NCI-H1417 (cell line): ENCODE data around the gene LCN2.
A peak's percentile ranks its signal among the peaks of the same experiment; 100 is the strongest.

ENCODE experiments used
- DNase-seq, 3 experiments: peaks; one replicate each; lab custom pipeline; 2025; lab: John Stamatoyannopoulos, UW

LCN2 gene

GRCh38 chr9:128115187-128116103, 33.8 kb upstream of the LCN2 start:
- no peak for DNase-seq

GRCh38 chr9:128116104-128117083, 32.9 kb upstream of the LCN2 start:
- DNase-seq: no peak

GRCh38 chr9:128117613-128118471, 31.4 kb upstream of the LCN2 start:
- peak; percentile 83 to 94 (median 90) for DNase-seq

GRCh38 chr9:128118472-128118857, 30.8 kb upstream of the LCN2 start:
- DNase-seq: no peak

- DNase-seq: no peak
These were observed 30.1 kb upstream of the LCN2 start for GRCh38 chr9:128118971-128119665.

GRCh38 chr9:128120061-128120740, 29.1 kb upstream of the LCN2 start:
- DNase-seq: no peak

- no peak for DNase-seq
These were observed 28.4 kb upstream of the LCN2 start for GRCh38 chr9:128120741-128121465.

- DNase-seq: no peak
These were observed 27.8 kb upstream of the LCN2 start for GRCh38 chr9:128121466-128121810.

- DNase-seq: no peak
These were observed 27.1 kb upstream of the LCN2 start for GRCh38 chr9:128121924-128122808.

- DNase-seq: no peak
These were observed 26.5 kb upstream of the LCN2 start for GRCh38 chr9:128122809-128123175.

GRCh38 chr9:128123451-128124080, 25.7 kb upstream of the LCN2 start:
- DNase-seq: no peak

- DNase-seq: no peak
These were observed 24.8 kb upstream of the LCN2 start for GRCh38 chr9:128124451-128124850.

GRCh38 chr9:128124873-128125579, 24.2 kb upstream of the LCN2 start:
- DNase-seq: peak in 1 of 3 experiments; percentile 45

- DNase-seq: no peak
These were observed 23.5 kb upstream of the LCN2 start for GRCh38 chr9:128125580-128126354.

- peak; percentile 78 to 96 (median 94) for DNase-seq
These were observed 21.7 kb upstream of the LCN2 start, which contains the start of gene PTGES2 for GRCh38 chr9:128127568-128127989. Gene PTGES2 (minus strand): TSS chr9:128127729. CDS start chr9:128127717, 12 bp downstream.

- peak; percentile 75 to 98 (median 97) for DNase-seq
These were observed 21.0 kb upstream of the LCN2 start for GRCh38 chr9:128127990-128128835.
